ENCODE measurements around the gene SLC38A9.

SLC38A9 gene

DNA sequence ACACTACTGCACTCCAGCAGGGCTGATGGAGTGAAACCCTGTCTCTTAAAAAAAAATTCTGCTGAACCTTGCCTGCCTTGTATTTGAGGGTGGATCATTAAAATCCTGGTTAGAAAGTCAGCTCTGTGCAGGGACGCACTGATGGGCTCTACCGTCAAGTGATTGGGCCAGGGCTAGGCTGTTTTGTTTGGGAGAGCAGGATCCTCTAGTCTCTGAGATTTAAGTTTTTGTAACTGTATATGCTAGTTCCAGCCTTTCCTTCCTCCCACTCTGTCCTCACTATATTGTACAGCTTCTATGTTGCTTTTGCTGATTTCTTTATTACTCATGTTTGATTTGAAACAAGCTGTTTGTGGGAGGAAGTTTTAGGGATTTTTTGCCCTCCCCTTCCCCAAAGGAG lies 37.3 kb upstream of the SLC38A9 start:
- H3K9ac ChIP-seq (ENCODE audit: low read length) = no peak overlapping the region
- no peak overlapping the region for H2AFZ ChIP-seq (ENCODE audit: low read length)
- H3K4me2 ChIP-seq (ENCODE audit: low read length) = no peak overlapping the region
- no peaks in the 10 kb centered on the region for H3F3A ChIP-seq (ENCODE audit: insufficient read depth, low read length)
- H3K9me2 ChIP-seq (ENCODE audit: low read depth, low read length) = no peaks in the 10 kb centered on the region
- no peaks in the 10 kb centered on the region for H3K36me3 ChIP-seq (ENCODE audit: insufficient read depth, low read length)
- H3K9me3 ChIP-seq (ENCODE audit: low read length) = no peaks in the 10 kb centered on the region
- no peaks in the 10 kb centered on the region for H3K27me3 ChIP-seq (ENCODE audit: insufficient read depth, low read length)
- TF ChIP-seq, protein P1, sequence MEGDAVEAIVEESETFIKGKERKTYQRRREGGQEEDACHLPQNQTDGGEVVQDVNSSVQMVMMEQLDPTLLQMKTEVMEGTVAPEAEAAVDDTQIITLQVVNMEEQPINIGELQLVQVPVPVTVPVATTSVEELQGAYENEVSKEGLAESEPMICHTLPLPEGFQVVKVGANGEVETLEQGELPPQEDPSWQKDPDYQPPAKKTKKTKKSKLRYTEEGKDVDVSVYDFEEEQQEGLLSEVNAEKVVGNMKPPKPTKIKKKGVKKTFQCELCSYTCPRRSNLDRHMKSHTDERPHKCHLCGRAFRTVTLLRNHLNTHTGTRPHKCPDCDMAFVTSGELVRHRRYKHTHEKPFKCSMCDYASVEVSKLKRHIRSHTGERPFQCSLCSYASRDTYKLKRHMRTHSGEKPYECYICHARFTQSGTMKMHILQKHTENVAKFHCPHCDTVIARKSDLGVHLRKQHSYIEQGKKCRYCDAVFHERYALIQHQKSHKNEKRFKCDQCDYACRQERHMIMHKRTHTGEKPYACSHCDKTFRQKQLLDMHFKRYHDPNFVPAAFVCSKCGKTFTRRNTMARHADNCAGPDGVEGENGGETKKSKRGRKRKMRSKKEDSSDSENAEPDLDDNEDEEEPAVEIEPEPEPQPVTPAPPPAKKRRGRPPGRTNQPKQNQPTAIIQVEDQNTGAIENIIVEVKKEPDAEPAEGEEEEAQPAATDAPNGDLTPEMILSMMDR (IDR thresholded peaks at IDR 0.05; ENCODE audit: low read length) = no peak
- no peak for TF ChIP-seq EZH2 (IDR thresholded peaks at IDR 0.05; ENCODE audit: borderline replicate concordance, low read length)
- H4K20me1 ChIP-seq (ENCODE audit: insufficient read depth, low read length) = no peaks in the 10 kb centered on the region
- no peak overlapping the region for H3K4me3 ChIP-seq (ENCODE audit: low read depth, low read length, poor library complexity, severe bottlenecking)
- no peaks in the 10 kb centered on the region for H3K4me1 ChIP-seq (ENCODE audit: insufficient read depth, low read length, severe bottlenecking)
- H3K27ac ChIP-seq (ENCODE audit: low read depth, low read length, poor library complexity, severe bottlenecking) = no peak overlapping the region
- no peaks in the 10 kb centered on the region for H3K79me2 ChIP-seq (ENCODE audit: insufficient read depth, low read length)

DNA sequence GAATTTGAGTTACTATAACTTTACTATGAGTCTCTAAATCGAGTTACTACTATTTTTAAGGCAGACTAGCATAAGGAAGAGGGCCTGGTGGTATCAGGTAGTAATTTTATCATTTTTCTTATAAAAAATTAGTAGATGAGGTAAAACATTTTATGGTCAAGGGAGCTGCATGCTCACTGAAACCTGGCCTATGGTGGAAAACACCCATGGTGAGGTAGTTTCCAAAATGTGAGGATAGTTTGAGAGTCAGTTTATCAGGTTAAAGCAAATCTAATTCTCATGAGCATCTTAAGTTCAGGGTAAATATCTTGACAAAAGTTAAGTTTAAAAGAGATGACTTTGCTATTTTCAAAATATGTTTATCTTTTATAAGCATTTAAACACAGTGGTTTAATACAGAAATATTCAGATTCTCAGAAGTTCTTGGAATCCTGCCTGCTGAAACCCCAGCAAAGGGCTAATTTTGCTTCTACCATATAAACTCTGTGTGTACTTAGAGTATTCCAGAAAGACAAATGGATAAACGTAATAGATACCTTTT lies 35.7 kb upstream of the SLC38A9 start:
- H3K9ac ChIP-seq (ENCODE audit: low read length) = no peak overlapping the region
- H3K4me1 ChIP-seq (ENCODE audit: insufficient read depth, low read length, severe bottlenecking) = no peaks in the 10 kb centered on the region
- H3K36me3 ChIP-seq (ENCODE audit: insufficient read depth, low read length) = no peaks in the 10 kb centered on the region
- no peaks in the 10 kb centered on the region for H4K20me1 ChIP-seq (ENCODE audit: insufficient read depth, low read length)
- H2AFZ ChIP-seq (ENCODE audit: low read length) = no peak overlapping the region
- H3K4me3 ChIP-seq (ENCODE audit: low read depth, low read length, poor library complexity, severe bottlenecking) = no peak overlapping the region
- H3K27ac ChIP-seq (ENCODE audit: low read depth, low read length, poor library complexity, severe bottlenecking) = no peak overlapping the region
- TF ChIP-seq, protein P1 (IDR thresholded peaks at IDR 0.05; ENCODE audit: low read length) = no peak
- TF ChIP-seq EZH2 (IDR thresholded peaks at IDR 0.05; ENCODE audit: borderline replicate concordance, low read length) = no peak
- H3K4me2 ChIP-seq (ENCODE audit: low read length) = no peak overlapping the region
- H3K9me2 ChIP-seq (ENCODE audit: low read depth, low read length) = no peaks in the 10 kb centered on the region
- no peaks in the 10 kb centered on the region for H3K27me3 ChIP-seq (ENCODE audit: insufficient read depth, low read length)
- no peaks in the 10 kb centered on the region for H3K79me2 ChIP-seq (ENCODE audit: insufficient read depth, low read length)
- H3F3A ChIP-seq (ENCODE audit: insufficient read depth, low read length) = no peaks in the 10 kb centered on the region
- no peaks in the 10 kb centered on the region for H3K9me3 ChIP-seq (ENCODE audit: low read length)

DNA sequence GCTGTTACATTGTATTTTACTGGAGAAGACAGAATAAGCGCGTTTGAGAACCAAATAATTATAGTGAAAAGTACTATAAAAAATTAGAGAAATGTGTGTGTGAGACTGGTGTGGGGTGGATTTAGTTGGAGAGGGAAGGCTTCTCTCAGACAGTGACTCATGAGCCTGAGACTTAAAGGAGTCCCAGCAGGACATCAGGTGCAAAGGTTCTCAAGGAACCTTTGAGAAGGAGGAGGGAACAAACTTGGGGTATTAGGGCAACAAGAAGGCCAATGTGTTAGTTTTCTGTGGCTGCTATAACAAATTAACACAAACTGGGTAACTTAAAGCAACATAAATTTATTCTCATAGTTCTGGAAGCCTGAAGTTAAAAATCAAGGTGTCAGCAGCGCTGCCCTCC lies 30.7 kb upstream of the SLC38A9 start:
- H3K27ac ChIP-seq (ENCODE audit: low read depth, low read length, poor library complexity, severe bottlenecking) = no peak overlapping the region
- no peaks in the 10 kb centered on the region for H3K27me3 ChIP-seq (ENCODE audit: insufficient read depth, low read length)
- no peaks in the 10 kb centered on the region for H3K9me3 ChIP-seq (ENCODE audit: low read length)
- no peak overlapping the region for H3K4me2 ChIP-seq (ENCODE audit: low read length)
- H2AFZ ChIP-seq (ENCODE audit: low read length) = no peak overlapping the region
- H3K79me2 ChIP-seq (ENCODE audit: insufficient read depth, low read length) = no peaks in the 10 kb centered on the region
- H4K20me1 ChIP-seq (ENCODE audit: insufficient read depth, low read length) = no peaks in the 10 kb centered on the region
- H3K9ac ChIP-seq (ENCODE audit: low read length) = no peak overlapping the region
- no peaks in the 10 kb centered on the region for H3K36me3 ChIP-seq (ENCODE audit: insufficient read depth, low read length)
- no peaks in the 10 kb centered on the region for H3K9me2 ChIP-seq (ENCODE audit: low read depth, low read length)
- H3K4me3 ChIP-seq (ENCODE audit: low read depth, low read length, poor library complexity, severe bottlenecking) = no peak overlapping the region
- H3F3A ChIP-seq (ENCODE audit: insufficient read depth, low read length) = no peaks in the 10 kb centered on the region
- no peaks in the 10 kb centered on the region for H3K4me1 ChIP-seq (ENCODE audit: insufficient read depth, low read length, severe bottlenecking)
- TF ChIP-seq, protein P1 (IDR thresholded peaks at IDR 0.05; ENCODE audit: low read length) = no peak
- TF ChIP-seq EZH2 (IDR thresholded peaks at IDR 0.05; ENCODE audit: borderline replicate concordance, low read length) = no peak

Data from OCI-LY1 (cell line).